8988T (cell line): Measurements from ENCODE around the gene SPON1.
"Not testable (repeated sequence)": the region's sequence is repeated elsewhere in the genome, so short reads cannot be mapped to it uniquely, and the experiment has no call there.

Source experiments
- DNase-seq: peaks from one replicate; pipeline ENCODE4 v3.0.0; 2011

SPON1 gene

DNA sequence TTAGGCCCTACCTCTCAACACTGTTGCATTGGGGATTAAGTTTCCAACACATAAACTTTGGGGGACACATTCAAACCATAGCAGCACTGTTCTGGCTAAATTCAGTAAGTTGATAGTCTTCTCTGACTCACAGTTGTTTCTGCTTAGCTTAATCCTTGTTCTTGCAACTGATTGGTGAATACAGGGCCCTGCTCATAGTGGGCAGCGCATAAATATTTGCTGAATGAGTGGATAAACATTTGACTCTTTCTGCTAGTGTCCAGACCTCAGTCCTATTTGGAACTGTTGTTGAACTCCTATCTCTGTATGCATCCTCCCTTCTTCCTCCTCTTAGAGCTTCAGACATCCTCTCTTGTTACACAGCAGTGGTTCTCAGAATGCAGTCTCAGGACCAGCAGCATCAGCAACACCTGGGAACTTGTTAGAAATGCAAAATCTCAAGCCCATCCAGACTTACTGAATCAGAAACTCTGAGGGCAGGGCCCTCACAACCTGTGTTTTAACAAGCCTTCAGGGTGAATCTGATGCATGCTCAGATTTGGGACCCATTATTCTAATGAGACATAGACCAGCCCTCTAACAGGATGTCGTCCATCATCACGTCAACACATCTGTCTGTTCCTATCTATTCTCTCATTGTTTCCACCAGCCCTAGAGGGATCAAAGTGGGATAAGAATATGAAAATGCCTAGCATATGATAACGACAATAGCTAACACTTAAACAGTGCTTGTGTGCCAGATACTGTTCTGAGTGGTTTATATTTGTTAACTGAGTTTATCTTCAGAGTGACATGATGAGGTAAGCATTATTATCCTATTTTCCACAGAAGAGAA, 22.3 kb downstream of the SPON1 start:
- no peak for DNase-seq

DNA sequence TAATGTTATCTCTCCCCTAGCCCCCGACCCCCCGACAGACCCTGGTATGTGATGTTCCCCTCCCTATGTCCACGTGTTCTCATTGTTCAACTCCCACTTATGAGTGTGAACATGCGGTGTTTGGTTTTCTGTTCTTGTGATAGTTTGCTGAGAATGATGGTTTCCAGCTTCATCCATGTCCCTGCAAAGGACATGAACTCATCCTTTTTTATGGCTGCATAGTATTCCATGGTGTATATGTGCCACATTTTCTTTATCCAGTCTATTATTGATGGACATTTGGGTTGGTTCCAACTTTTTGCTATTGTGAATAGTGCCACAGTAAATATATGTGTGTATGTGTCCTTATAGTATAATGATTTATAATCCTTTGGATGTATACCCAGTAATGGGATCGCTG, 24.2 kb downstream of the SPON1 start:
- DNase-seq, result not testable (repeated sequence)

DNA sequence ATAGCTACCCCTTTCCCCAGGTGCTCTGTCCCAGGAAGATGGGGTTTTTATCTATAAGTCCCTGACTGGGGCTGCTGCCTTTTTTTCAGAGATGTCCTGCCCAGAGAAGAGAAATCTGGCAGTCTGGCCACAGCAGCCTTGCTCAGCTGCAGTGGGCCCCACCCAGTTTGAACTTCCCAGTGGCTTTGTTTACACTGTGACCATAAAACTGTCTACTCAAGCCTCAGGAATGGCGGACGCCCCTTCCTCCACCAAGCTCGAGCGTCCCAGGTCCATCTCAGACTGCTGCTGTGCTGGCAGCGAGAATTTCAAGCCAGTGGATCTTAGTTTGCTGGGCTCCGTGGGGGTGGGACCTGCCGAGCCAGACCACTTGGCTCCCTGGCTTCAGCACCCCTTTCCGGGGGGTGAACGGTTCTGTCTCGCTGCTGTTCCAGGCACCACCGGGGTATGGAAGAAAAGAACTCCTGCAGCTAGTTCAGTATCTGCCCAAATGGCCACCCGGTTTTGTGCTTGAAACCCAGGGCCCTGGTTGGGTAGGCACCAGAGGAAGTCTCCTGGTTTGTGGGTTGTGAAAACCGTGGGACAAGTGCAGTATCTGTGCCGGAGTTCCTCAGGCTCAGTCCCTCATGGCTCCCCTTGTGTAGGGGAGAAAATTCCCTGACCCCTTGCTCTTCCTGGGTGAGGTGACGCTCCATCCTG, 29.8 kb downstream of the SPON1 start:
- not testable (repeated sequence) for DNase-seq

DNA sequence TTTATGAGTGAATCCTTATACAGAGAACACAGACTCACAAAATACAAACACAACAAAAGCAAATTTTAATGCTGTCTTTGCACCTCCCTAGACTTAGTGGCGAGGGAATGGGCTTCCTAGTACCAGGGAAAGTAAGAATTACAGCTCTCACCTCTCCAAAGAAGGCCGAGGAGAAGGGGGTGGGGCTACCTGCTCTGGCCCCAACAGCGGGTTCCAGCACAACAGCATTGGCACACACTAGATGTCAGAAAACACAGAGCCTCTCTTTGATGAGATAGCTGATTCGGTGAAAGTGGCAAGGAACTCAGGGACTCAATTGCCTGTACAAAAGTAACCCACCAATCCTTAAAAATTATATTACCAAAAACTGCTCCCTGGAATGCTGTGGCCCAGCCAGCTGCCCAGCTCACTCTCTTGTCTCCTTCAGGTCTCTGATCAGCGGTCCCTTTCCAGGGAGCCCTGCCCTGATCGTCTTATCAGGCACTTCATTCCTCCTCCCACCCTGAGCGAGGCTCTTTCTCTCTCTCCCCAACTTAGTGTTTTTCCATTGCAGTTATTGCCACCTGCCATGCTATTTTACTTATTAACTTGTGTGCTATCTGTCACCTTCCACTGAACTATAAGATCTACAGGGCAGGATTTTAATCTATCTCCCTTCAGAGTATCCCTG, 30.7 kb downstream of the SPON1 start:
- no peak for DNase-seq

DNA sequence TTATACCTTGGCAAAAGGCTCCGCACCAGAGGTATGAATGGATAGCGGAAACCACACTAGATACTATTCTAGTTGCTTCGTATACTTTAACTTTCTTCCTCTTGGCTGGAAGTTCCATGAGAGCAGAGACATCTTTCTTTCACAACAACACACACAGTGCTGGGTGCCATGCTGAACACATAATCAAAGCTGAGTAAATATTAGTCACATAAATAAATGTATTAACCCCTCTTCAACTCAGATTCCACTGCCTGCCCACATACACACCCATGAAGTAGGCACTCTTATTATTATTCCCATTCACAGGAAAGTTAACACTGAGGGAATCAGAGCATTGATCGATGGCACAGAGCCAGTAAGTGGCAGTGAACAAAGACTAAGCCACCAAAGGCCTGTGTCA, 35.4 kb downstream of the SPON1 start:
- DNase-seq, result no peak

DNA sequence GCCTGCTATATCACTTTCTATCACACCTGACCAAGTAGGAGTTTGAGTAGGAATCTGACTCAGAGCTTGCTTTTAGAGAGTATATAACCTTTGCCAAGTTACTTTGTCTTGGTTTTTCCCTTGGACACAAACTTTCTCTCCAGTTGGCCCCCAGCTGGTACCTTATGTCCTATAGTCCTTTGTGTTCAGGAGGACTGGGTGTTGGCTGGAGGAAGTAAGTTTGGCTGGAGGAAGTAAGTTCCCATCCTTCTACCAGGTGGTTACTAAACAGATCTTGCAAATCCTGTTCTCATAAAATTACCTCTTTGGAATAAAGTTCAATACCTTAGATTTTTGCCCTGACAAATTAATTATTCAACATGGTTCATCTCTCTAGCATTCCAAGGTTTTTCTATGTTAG, 37.2 kb downstream of the SPON1 start:
- DNase-seq, result no peak

DNA sequence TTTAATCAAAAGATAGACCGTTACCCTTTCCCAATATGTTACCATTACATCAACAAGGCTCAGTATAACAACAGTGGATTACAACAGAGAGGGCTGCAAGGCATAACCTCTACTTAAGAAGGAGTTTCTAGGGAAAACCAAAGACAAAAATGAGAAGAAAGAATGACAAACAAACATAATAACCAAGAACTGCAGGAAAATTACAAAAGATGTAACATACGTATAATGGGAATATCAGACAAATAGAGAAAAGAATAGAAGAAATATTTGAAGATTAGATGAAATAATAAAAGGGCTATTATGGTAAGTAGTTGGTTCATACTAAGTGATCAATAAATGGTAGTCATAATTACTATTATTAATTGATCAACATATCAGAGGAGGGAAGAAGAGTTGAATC, 39.1 kb downstream of the SPON1 start:
- DNase-seq, result no peak

DNA sequence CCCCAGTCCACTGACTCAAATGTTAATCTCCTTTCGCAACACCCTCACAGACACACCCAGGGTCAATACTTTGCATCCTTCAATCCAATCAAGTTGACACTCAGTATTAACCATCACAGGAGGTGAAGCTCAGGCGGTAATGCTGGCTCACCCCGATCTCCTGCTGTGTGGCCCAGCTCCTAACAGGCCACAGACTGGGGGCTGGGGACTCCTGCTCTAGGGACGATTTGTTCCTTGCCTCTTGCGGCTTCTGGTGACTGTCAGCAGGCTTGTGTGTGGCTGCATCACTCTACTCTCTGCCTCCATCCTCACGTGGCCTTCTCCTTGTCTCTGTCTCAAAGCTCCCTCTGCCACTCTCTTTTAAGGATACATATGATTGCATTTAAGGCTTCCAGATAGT, 45.0 kb downstream of the SPON1 start:
- DNase-seq, result no peak

DNA sequence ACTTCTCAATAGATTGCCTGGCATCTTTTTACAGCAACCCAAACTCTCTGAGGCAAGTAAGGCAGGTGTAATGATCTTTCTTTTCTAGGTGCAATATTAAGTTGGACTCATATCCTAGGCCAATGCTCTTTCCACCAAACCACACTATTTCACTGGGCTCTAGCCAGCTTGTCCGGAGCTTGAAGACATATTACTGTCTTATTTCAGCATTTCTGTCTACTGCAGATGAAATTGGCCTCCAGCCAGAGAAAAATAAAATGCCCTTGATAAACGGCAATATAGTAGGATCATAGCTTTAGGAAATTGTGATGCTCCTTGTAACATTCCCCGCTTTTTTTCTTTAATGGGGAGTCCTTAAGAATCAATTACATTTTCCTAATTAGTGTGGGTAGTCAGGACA, 48.1 kb downstream of the SPON1 start:
- DNase-seq, result no peak

DNA sequence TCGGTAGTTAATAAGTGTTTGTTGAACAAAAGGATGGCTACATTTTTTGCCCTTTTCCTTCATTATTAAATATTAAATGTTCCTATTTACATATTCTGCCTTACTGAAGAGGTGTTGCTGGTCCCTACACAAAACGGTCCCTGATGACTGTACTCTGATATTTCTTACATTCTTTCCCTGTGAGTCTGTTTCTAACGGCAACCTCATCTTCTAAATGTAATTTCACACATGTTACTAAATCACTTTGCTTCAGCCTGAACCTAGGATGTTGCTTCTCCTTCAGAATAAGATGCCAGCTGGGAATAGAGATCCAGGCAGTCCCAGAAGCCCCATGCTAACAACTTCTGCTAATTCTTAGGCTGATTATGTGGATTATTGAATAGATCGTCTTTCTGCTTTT, 50.3 kb downstream of the SPON1 start:
- no peak for DNase-seq

DNA sequence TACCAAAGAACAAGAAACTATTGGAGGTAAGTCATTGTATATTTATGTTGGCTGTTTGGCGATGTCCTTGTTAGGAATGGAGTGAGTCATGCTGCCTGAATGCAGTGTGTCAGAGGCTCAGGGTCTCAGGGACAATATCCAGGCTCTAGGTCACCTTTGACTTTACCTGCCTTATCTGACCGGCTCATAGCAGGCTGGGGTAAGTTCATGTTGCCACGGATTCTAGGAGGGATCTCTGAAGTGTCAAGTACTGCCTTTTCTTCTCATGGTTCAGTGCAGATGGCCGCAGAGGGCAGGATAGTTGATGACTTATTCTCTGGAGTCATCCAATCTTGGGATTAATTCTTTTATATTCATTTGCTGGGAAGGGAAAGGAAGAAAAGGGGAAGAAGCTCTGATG, 53.2 kb downstream of the SPON1 start:
- no peak for DNase-seq

DNA sequence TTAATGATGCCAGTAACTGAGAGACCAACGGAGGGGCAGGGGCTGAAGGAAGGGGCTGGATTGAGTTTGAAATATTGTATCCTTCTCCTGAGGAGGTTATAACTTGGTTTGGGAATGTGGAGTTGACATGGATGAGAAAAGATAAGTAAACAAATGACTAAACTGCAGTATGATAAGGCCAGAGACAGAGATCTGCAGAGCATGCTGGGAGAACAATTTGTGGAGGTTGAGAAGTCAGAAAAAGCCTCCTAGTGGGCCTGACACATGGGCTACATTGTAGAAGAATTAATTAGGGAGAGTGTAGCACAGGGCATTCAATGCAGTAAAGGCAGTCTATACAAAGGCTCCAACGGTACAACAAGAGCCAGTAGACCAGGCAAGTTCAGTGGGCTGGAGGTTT, 55.9 kb downstream of the SPON1 start:
- no peak for DNase-seq

DNA sequence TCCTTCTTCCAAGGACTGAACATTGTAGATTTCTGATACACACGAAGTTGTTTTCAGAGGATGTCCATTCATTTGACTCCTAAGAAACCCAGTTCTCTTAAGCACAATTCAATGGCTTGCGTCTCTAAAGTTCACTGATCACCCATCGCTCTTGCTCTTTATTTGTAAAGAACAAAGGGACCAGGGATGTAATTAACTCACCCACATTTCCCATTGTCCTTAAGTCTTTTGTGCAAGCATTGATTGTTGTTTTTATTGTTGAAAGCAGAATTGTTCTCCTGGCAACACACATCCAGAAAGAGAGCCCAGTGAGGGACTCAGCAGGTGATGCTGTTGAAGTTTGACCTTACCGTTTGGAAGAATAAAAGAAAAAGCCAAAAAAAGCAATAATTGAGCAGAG, 59.2 kb downstream of the SPON1 start:
- no peak for DNase-seq

DNA sequence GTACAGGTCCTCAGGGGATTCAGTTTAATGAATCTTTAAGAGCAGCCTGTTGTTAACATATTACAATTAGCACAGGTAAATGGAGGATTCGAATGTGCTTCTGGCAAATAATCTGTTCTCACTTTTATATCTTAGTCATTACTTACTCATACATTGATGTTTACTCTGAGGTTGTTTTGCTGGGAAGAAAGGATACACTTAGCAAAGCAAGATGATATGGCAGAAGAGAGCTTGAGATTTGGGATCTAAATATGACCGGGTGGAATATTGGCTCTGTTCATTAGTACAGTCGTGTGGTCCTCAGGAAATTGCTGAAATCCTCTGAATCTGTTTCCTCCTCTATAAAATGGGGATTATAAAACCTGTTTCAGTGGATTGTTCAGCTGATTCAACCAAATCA, 59.7 kb downstream of the SPON1 start:
- DNase-seq, result no peak

DNA sequence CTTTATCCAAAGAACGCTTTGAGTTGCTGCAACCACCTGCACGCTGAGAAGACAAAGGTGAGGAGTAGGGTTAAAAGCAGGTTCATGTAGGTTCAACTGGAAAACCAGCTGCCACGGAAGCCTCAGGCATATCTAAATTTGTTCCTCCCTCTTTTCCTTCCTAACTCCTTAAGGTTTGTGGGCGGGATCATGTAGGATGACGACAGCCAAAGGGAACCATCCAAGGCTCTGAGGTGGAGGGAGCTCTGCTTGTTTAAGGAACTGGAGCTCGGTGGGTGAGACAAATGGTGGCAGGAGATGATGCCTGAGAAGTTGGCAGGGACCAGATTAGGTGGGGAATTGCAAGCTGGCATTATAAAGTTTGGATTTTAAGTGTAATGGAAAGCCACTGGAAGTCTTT, 60.3 kb downstream of the SPON1 start:
- DNase-seq, result no peak

DNA sequence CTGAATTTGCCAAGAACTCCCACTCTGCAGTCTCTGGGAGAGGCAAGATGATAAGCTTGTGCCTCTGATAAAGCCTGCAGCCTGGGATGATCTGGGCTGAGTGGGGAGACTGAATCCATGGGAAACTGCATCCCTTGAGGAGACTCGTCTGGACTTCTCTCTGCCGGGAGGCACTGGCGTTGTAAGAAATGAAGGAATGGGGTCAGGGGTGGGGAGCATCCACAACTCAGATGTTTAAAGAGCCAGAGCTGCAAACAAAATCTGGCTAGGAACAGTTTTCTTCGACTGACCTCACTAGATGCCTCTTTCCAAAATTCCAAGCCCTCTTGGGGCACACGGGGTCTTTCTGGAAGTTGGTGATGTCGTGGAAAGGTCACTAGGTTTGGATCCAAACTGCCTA, 64.4 kb downstream of the SPON1 start:
- DNase-seq, result no peak

DNA sequence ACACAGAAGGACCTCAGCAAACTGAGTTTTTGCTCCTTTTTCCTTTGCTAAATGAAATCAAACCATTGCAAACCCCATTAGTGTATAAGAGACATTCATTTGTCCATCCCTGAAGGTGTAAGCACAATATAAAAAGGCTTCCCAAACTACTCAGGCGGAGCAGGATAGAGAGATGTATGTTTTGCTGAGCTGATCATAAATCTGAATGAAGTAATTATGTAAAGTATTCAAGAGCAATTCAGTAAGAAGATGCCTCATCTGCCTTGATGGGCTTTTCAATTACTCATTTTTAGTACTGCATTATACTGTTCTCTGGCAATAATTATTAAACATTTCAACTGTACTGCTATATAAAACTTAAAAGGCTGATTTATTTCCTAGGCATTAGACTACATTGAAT, 65.0 kb downstream of the SPON1 start:
- DNase-seq, result no peak

DNA sequence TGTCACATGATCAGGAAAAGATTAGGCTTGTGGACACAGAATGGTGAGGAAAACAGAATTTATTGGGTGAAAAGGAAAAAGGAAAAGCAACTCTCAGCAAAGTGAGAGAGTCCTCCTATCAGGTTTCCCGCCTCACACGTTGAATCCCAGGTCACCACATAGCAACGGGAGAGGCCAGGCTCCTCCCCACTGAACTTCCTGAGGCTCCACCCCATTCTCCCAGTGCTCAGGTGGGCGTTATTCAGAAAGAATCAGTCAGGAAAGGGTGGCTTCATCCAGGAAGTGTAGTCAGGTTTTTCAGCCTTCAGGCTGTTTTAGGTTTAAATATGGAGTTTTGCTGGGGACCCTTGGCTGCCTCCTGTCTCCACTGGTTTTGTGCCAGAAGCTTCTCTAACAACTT, 66.9 kb downstream of the SPON1 start:
- DNase-seq, result no peak

DNA sequence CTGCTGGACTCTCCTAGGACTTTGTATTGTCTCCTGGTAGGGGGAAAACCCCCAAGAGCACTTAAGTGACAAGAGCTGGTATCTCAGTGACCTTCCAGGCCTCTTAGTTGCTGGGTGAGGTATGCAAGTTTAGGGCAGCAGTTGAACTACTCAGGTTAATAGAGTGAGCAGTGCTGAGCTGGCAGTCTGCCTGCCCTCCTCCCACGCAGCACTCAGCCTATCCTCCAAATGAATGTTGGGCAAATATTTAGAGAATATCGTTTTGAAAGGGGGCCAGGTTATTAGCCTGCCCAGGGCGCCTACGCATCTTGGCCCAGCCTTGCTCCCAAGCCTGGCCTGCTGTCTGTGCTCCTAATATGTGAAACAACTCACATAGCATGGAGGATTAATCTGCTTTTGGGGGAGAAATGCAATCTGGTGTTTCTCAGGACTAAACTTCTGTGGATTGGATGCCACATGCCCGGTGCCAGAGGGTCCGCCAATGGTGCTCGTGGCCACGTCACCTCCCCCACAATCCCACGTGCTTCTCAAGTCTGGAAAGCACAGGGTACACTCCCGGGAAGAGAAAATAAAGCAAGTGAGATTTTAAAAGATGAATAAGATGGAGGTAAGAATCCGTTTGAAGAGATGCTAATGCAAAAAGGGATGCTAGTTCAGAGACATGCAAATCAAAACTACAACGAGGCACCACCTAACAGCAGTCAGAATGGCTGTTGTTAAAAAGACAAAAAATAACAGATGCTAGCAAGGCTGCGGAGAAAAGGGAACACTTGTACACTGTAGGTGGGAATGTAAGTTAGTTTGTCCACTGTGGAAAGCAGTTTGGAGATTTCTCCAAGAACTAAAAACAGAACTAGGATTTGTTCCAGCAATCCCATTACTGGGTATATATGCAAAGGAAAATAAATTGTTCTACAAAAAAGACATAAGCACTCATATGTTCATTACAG, 67.7 kb downstream of the SPON1 start:
- no peak for DNase-seq

DNA sequence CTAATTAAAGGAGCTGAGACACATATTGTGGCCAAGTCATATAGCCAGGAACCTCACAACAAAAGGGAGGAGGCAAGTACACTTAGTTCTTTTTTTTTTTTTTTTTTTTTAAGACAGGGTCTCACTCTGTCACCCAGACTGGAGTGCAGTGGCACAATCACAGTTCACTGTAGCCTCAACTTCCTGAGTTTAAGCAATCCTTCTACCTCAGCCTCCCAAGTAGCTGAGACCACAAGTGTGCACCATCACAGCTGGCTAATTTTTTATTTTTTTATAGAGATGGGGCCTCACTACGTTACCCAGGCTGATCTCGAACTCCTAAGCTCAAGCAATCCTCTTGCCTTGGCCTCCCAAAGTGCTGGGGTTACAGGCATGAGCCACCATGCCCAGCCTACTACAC, 73.0 kb downstream of the SPON1 start:
- DNase-seq, result not testable (repeated sequence)

DNA sequence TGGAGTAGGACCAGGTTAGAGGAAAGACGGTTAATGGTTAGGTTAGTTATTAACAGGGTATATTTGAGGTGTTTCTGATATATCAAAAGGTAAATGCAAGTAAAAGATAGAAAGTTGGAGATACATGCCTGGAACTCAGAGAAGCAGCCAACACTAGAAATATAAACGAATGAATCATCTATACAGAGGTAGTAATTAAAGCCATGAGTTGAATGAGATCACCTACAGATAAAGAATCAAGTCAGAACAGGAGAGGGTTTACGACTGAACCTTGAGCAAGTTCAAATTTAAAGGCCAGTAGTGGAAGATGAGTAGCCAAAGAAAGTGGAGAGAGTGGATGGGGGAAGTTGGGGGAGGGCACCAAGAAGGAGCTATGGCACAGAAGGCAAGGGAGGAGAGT, 73.9 kb downstream of the SPON1 start:
- no peak for DNase-seq

DNA sequence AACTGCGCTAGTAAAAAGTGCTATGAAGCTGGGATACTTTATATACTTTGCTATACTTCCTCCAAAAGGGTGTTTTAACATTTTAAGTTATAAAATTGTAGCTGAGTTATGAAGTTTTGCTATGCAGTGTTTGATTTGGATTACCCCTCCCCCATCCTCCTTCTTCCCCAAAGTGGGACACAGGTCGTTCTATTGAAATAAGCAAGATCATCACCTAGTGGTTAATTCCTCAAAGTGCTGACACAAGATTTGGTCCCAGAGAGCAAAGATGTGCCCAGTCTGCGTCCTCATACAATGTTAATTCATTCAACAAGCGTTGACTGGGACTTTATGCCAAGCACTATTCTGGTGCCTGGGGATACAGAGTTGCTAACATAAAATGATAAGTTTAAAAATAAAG, 78.5 kb downstream of the SPON1 start:
- no peak for DNase-seq

DNA sequence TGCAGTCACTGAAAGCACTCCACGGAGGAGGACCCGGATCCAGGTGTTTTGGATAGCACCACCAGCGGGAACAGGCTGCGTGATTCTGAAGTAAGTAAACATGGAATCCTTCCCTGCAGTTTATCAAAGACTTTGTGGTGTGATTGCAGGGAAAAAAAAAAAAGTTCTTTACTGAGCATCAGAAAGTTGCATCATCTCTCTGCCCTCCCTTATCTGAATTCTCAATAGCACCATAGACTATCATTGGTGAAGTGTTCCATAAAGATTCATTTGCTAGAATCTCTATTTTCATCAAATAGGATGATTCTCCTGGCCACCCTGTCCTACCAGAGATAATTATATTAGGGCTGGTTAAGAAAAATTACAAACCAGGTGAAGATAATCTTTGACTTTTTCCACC, 79.0 kb downstream of the SPON1 start:
- no peak for DNase-seq
